HUES48 (cell line): Measurements from ENCODE around the gene HNRNPAB.
"Not testable (repeated sequence)": the region's sequence is repeated elsewhere in the genome, so short reads cannot be mapped to it uniquely, and the experiment has no call there.

Experiments
- H3K27ac ChIP-seq: one replicate; pipeline ENCODE4 v1.7.0; 2013; ENCODE audit warnings: low read depth, low read length, inconsistent platforms
- H3K27me3 ChIP-seq: 2 replicates; pipeline ENCODE4 v1.6.1; 2013; ENCODE audit warnings: mild to moderate bottlenecking, low read length; ENCODE audit not compliant: control insufficient read depth, insufficient read depth
- H3K36me3 ChIP-seq: 2 replicates; pipeline ENCODE4 v1.6.1; 2013; ENCODE audit warnings: low read length; ENCODE audit not compliant: control insufficient read depth, insufficient read depth
- H3K4me1 ChIP-seq: 2 replicates; pipeline ENCODE4 v1.6.1; 2013; ENCODE audit warnings: mild to moderate bottlenecking, low read length; ENCODE audit not compliant: control insufficient read depth, insufficient read depth
- H3K4me3 ChIP-seq: 2 replicates; pipeline ENCODE4 v1.5.1; 2013; ENCODE audit warnings: mild to moderate bottlenecking, low read depth, low read length
- H3K9ac ChIP-seq: 2 replicates; pipeline ENCODE4 v1.6.1; 2013; ENCODE audit warnings: mild to moderate bottlenecking, low read depth, low read length, moderate library complexity
- H3K9me3 ChIP-seq: 2 replicates; pipeline ENCODE4 v1.6.1; 2013; ENCODE audit warnings: low read length; ENCODE audit not compliant: control insufficient read depth, insufficient read depth

HNRNPAB gene

GRCh38 chr5:178245389-178245788, 41.1 kb downstream of the HNRNPAB start:
- H3K36me3 ChIP-seq, result no peaks in the 10 kb centered on the region
- no peaks in the 10 kb centered on the region; the same call in 1 of the 2 replicates for H3K27me3 ChIP-seq
- no peaks in the 10 kb centered on the region for H3K4me1 ChIP-seq
- no peak overlapping the region for H3K27ac ChIP-seq
- H3K9ac ChIP-seq, result no peak overlapping the region
- H3K9me3 ChIP-seq, result no peaks in the 10 kb centered on the region
- no peak overlapping the region for H3K4me3 ChIP-seq

DNA sequence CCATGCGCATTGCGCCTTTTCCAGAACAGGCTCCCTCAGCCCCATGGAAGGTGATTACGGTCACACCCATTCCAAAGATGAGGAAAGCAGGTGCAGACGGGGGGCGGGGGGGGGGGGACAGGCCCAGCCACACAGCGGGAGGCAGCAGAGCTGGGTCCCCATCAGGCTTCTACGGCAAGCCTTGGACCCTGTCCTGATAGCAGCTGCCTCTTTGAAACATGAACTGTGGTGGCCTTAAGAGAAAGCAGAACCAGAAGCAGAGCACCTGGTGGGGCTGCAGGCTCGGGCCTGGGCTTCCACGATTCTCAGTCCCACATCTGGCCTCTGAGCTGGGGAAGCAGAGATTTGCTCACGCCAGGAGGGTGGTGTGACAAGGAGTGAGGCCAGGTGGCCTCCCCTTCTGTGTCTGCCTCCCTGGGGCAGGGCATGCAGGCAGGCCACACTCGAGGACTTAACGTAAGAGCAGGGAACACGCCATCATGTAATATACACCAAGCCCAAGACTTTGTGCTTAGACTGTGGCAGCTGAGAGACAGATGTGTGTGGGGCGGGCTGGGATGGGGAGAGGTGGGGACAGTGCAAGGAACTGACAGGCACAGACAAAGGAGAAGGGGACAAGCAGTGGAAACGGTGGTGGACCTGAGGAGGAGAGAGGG, 42.4 kb downstream of the HNRNPAB start:
- Histone ChIP-seq H3K9ac (no peak overlapping the region), H3K4me3 (no peak overlapping the region), H3K9me3 (no peaks in the 10 kb centered on the region), H3K27ac (no peak overlapping the region), H3K36me3 (no peaks in the 10 kb centered on the region), H3K4me1 (no peaks in the 10 kb centered on the region), H3K27me3 (no peaks in the 10 kb centered on the region; the same call in 1 of the 2 replicates)

GRCh38 chr5:178247481-178248456, 43.4 kb downstream of the HNRNPAB start:
- Histone ChIP-seq H3K36me3 (no peaks in the 10 kb centered on the region), H3K9me3 (no peaks in the 10 kb centered on the region), H3K27ac (no peak overlapping the region), H3K4me3 (no peak overlapping the region), H3K4me1 (no peaks in the 10 kb centered on the region), H3K27me3 (no peaks in the 10 kb centered on the region; the same call in 1 of the 2 replicates), H3K9ac (no peak overlapping the region)

GRCh38 chr5:178248750-178249149, 44.4 kb downstream of the HNRNPAB start:
- Histone ChIP-seq H3K27ac (no peak overlapping the region), H3K4me1 (no peaks in the 10 kb centered on the region), H3K9ac (no peak overlapping the region), H3K36me3 (no peaks in the 10 kb centered on the region), H3K4me3 (no peak overlapping the region), H3K9me3 (no peaks in the 10 kb centered on the region), H3K27me3 (no peaks in the 10 kb centered on the region; the same call in 1 of the 2 replicates)

DNA sequence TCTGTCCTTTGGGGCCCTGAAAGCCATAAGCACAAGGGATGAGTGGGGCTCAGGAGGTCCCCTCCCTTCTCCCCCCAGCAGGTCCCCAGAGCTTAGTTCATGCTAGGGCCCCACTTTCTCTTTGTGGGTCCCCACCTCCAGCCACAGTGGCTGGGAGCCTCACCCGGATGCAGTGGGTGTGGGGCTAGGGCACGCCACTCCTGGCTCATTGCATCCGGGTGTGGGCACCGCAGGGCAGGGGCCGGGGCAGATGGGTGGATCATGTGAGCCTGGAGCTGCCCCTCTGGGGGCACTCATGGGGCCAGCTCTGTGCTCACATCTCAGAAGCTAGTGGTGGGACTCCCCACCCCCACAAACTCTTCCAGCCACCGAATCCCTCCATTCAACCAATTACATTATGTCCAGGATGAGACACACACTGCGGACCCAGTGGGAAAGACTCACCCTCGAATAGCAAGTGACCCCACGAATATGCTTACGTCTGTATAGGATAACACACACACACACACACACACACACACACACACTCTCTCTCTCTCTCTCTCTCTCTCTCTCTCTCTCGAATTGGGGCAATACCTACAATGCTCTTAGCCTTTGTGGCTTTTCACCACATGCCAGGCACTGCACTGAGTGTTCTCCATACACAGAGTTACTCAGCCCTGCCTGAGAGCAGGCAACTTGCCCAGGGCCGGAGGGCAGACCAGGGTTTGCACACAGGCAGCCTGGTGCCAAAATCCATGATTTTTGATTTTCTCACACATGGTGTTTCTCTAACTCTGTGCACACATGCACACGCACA, 45.1 kb downstream of the HNRNPAB start:
- Histone ChIP-seq H3K27ac (no peak overlapping the region), H3K4me1 (no peaks in the 10 kb centered on the region), H3K4me3 (no peak overlapping the region), H3K36me3 (no peaks in the 10 kb centered on the region), H3K9me3 (no peaks in the 10 kb centered on the region), H3K9ac (no peak overlapping the region), H3K27me3 (no peaks in the 10 kb centered on the region; the same call in 1 of the 2 replicates)

GRCh38 chr5:178250263-178250662, 45.9 kb downstream of the HNRNPAB start:
- H3K4me1 ChIP-seq, result no peaks in the 10 kb centered on the region

GRCh38 chr5:178252258-178252657, 47.9 kb downstream of the HNRNPAB start:
- Histone ChIP-seq H3K4me1 (no peaks in the 10 kb centered on the region), H3K4me3 (no peak overlapping the region), H3K36me3 (no peaks in the 10 kb centered on the region), H3K27me3 (no peaks in the 10 kb centered on the region; the same call in 1 of the 2 replicates), H3K27ac (no peak overlapping the region), H3K9me3 (no peaks in the 10 kb centered on the region), H3K9ac (no peak overlapping the region)

More at GRCh38 chr5:178250263-178250662, 45.9 kb downstream of the HNRNPAB start:
- Histone ChIP-seq H3K27me3 (no peaks in the 10 kb centered on the region; the same call in 1 of the 2 replicates), H3K4me3 (no peak overlapping the region), H3K36me3 (no peaks in the 10 kb centered on the region), H3K27ac (no peak overlapping the region), H3K9me3 (no peaks in the 10 kb centered on the region), H3K9ac (no peak overlapping the region)

GRCh38 chr5:178253632-178254031, 49.3 kb downstream of the HNRNPAB start:
- not testable (repeated sequence) for H3K9ac ChIP-seq, H3K27ac ChIP-seq, H3K4me1 ChIP-seq, H3K36me3 ChIP-seq, H3K27me3 ChIP-seq, H3K4me3 ChIP-seq, H3K9me3 ChIP-seq

DNA sequence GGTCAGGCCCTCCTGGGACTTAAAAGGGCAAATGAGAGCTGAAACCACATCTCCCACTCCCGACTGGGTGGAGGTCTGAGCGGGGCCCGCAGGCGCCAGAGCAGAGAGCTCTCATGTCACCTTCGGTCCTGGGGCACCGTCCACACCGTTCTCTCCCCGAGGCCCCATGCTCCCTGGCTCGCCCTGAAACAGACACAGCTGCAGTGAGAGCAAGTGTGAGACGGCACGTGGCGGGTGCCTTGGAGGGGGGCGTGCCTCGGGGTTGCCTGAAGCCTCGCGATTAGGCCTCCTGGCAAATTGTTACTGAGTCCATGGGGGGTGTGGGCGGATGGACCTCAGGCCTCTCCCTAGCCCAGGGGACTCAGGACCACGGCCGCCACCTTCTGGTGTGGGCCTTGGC, 52.4 kb downstream of the HNRNPAB start:
- Histone ChIP-seq H3K4me1 (no peaks in the 10 kb centered on the region), H3K36me3 (no peaks in the 10 kb centered on the region), H3K9me3 (no peaks in the 10 kb centered on the region), H3K27me3 (no peaks in the 10 kb centered on the region), H3K9ac (no peak overlapping the region), H3K4me3 (no peak overlapping the region), H3K27ac (no peak overlapping the region)

- Histone ChIP-seq H3K36me3 (no peaks in the 10 kb centered on the region), H3K27ac (no peak overlapping the region), H3K9me3 (no peaks in the 10 kb centered on the region), H3K4me1 (no peaks in the 10 kb centered on the region), H3K27me3 (no peaks in the 10 kb centered on the region), H3K9ac (no peak overlapping the region), H3K4me3 (no peak overlapping the region)
These were observed 53.3 kb downstream of the HNRNPAB start for GRCh38 chr5:178257650-178258049.
